ENCODE data around the gene SEPTIN14.
"Not testable (repeated sequence)": the region's sequence is repeated elsewhere in the genome, so short reads cannot be mapped to it uniquely, and the experiment has no call there.

SEPTIN14 gene

DNA sequence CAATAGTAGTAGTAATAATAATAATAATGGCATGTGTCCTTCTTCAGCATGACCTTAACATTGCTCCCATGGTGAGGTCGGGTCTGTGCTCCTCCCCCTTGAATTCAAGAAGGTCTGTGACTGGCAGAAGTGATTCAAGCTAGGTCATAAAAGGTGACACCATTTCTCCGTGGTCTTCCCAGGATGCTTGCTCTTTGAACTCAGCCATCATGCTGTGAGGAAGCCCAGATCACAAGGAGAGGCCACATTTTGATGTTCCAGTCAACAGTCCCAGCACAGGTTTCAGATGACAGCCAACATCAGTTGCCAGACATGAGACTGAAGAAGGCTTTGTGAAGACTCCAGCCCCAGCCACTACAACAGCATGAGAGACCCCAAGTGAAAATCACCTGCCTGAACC lies 83.9 kb downstream of the SEPTIN14 start:
- no peak for DNase-seq

DNA sequence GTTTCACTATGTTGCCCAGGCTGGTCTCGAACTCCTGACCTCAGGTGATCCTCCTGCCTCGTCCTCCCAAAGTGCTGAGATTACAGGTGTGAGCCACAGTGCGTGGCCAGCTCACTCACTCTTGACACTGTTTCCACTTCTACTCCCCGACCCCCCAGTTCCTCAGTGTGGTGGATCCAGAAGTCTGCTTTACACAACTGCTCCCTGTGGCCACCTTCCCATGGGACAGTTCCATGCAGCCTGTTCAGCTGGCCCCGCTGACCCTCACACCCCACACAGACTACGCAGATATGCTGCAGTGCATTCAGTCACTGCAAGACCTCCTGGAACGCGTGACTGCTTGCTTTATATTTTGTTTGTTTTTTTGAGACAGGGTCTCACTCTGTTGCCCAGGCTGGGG lies 86.4 kb downstream of the SEPTIN14 start:
- no peak for DNase-seq

DNA sequence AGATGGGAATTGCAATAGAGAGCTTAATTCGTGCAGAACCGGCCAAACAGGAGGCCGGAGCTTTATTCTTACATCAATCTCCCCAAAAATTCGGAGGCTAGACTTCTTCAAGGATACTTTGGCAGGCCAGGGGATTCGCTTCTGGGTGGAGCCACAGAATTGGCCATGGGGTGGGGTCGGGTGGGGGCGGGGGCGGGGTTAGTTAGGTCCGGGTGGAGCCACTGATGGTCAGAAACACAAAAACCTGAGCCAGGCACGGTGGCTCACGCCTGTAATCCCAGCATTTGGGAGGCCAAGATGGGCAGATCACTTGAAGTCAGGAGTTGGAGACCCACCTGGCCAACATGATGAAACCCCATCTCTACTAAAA lies 87.5 kb downstream of the SEPTIN14 start:
- DNase-seq: no peak

DNA sequence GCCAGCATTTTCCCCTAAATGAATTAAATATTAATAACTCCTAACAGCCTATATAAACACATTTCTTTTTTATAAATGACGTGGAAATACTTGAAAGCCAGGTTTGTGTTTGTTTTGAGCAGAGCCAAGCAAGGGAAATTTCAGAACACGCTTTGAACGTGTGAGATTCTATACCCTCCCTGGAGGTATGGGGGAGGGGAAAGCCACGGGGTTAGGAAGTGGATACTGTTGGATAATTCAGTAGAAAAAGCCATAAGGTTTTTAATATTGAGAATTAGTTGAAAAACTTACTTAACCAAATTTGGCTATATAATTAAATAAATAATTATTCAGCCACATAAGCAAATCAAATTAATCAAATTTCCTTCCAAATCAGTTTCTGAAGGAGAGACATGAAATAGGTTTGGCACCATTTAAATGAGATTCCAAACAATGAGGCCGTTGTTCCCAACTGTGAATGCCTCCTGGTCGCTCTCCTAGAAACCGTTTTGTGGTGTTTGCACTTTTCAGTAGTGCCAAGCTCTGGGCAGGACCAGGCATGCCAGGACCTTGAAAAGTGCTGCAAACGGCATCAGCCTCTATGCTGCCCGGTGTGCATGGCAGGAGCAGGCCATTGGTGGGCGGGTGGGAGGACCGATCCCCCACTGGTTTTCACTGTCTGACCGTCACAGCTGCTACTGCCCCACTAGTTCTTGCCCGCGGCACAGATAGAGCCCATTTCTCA lies 88.1 kb downstream of the SEPTIN14 start:
- DNase-seq: peak; percentile 99

DNA sequence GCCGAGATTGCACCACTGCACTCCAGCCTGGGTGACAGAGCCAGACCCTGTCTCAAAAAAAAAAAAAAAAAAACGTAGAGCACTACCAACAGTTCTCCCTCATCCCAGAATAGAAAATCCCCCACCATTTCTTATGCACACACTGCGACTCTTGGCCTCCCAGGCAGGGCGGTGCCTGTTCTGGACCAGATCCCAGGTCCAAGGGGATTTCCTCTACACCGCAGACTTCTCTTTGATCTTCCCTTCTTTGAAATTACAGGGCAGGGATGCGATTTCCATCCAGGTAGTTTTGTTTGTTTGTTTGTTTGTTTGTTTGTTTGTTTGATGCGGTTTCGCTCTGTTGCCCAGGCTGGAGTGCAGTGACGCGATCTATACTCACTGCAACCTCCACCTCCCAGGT lies 91.8 kb downstream of the SEPTIN14 start:
- DNase-seq: no peak

DNA sequence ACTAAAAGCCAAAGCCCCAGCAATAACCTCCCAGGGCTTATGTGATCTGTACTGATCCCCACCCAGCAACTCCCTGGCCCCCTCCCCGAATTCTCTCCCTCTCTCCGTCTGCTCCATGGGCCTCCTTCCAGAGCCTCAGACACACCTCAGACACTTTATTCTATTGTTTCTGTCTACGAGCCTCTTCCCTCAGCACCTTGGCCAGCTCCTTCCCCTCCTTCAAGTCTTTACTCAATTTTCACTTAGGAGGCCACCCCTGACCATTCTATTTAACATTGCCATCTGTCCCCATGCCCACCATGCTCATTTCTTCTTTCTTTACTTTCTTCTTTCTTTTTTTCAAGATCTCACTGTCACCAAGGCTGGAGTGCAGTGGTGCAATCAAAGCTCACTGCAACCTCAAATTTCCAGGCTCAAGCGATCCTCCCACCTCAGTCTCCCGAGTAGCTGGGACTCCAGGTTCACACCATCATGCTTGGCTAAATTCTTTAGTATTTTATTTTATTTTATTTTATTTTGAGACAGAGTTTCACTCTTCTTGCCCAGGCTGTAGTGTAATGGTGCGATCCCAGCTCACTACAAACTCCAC lies 109.2 kb downstream of the SEPTIN14 start:
- not testable (repeated sequence) for DNase-seq

DNA sequence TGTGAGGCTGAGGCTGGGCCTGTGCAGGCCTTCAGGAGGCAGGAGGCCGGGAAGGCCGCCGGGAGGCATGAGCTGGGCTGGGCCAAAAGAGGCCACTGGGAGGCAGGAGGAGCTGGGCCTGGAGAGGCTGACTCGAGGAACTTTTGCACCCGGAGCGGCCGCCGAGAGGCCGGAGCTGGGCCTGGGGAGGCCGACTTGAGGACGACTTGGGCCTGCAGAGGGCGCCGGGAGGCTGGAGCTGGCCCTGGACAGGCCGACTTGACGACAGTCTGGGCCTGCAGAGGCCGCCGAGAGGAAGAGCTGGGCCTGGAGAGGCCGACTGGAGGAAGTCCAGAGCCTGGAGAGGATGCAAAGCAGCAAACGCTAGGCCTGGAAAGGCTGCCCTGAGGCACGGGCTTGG lies 117.8 kb downstream of the SEPTIN14 start:
- peak in 1 of 2 experiments; percentile 58 for DNase-seq
